NCI-H146 (cell line): Measurements from ENCODE around the gene SOCS1.

Experiments used
- DNase-seq: peaks from one replicate; lab custom pipeline; 2025; lab: John Stamatoyannopoulos, UW

The SOCS1 gene

GRCh38 chr16:11285842-11286241, 29.8 kb upstream of the SOCS1 start:
- no peak for DNase-seq

GRCh38 chr16:11283820-11284248, 27.8 kb upstream of the SOCS1 start:
- DNase-seq: no peak

DNA sequence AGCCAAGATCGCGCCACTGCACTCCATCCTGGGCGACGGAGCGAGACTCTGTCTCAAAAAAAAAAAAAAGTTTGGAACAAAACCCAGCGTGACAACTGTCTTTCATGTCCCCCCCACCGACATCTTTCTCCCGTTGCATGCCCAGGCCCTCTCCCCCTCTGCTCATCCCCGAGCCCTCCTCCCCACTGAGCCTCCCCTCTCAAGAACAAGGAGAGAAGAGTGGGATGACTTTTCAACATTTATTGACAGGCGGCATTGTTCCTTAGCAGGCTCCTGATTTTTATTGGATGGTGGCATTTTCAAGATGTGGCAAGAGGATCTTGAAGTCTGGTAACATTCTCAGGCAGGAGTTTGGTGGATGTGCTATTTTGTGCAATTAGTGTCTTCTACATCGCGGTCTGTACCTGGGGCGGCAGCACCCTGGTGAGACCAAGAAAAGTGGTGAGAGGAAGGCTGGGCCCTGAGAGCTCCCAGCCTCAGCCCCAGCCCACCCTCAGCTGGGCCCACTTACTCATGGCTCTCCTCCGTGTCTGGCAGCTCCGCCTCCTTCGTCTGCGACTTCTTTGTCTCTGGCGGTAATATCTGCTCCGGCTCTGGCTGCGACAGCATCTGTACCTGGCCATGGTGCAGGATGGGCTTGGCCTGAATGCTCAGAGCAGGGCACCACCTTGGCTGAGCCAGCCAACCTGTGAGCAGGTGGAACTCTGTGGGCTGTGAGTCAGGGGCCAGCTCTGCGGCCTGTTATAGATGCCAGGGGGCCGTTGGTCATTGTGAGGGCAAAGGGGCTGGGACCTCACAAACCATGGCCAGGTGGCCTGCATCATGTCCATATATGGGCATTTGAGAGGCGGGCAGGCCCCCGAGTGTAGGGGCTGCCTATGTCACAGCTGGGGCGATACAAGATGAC, 24.9 kb upstream of the SOCS1 start, which contains the start of gene PRM1:
Gene PRM1 (minus strand): TSS at position 715 of the 907 bp plus-strand sequence. CDS start 92 bp downstream, at position 623.
- DNase-seq: no peak

GRCh38 chr16:11278681-11279628, 23.0 kb upstream of the SOCS1 start:
- no peak for DNase-seq

DNA sequence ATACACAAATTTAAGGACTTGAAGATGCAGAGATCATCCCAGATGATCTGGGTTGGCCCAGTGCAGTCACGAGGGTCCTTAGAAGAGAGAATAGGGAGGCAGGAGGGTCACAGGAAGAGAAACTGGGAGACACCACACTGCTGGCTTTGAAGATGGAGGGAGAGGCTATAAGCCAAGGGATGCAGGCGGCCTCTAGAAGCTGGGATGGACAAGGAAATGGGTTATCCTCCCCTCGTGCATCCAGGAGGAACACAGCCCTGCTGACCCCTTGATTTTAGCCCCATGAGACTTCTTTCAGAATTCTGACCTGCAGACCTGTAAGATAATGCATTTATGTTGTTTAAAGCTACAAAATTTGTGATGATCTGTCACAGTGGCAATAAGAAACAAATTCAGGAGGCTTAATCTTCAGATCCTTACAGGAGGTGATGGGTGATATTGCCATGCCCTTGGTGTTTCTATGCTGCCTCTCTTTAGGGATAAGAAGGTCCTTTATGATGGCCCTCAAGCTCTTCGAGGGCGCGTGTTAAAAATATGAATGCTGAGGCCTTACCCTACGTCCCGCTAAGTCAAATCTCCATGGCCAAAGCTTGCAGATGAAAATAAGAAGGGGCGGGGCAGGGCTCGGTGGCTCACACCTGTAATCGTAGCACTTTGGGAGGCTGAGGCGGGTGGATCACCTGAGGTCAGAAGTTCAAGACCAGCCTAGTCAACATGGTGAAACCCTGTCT, 21.8 kb upstream of the SOCS1 start:
- no peak for DNase-seq

- DNase-seq: no peak
Observed at GRCh38 chr16:11276896-11277593, 21.0 kb upstream of the SOCS1 start.

GRCh38 chr16:11276143-11276895, 20.3 kb upstream of the SOCS1 start, which contains the start of gene PRM2:
PRM2 (minus strand) TSS chr16:11276480; CDS start chr16:11276370, 110 bp downstream.
- DNase-seq: no peak

DNA sequence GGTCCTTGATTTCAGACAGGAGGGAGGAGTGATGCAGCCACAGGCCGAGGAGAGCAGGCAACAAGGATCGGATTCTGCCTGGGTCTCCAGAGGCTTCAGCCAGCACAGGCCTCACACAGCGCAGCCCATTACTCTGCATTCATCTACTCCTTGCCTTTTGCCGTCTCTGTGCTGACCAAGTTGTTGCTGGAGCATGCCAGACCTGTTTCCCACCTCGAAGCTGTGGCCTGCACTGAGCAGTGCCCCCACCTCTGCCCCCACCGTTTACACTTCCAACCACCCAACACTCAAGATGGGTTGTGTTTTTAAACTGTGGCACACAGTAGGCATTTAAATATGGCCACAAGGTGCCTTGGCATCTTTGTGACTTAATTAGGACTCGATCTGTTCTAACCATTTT, 19.0 kb upstream of the SOCS1 start:
- DNase-seq: no peak

- DNase-seq: no peak
Observed at GRCh38 chr16:11273721-11274324, 17.8 kb upstream of the SOCS1 start.

DNA sequence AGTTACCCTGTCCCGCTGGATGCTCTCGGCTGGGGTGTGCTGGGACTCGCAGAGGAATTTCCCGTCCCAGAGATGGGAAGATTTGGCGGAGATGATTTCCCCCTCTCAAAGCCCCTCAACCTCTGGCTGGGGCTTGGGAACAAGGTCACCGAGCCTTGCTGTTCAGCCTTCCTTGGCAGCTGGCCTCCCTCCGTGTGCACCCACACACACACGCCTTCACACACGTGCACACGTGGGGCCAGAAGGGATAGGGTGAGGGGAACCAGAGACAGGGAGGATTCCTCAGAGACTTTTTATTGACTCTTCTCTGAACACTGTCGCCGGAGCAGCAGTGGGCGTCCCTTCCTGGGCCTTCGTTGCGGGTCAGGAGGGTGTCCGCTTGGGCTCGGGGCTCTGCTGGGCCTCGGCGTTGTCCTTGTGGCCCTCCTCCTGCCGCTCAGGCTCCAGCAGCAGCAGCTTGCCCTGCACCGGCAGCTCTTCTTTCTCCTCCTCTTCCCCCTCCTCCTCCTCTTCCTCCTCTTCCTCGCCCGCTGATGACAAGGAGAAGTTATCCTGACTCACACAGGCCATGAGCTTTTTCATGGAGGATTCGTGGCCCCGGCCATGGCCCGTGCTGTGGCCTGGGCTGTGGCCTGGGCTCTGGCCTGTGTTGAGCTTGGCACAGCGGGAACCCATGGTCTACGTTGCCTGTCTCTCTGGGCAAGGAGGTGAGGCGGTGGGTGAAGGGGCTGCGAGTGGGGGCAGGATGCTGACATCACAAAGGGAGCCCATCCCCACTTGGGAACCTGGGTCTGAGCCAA, 17.1 kb upstream of the SOCS1 start, which contains the start of gene PRM3:
Gene PRM3 (minus strand): TSS at position 709 of the 800 bp plus-strand sequence. CDS start 34 bp downstream, at position 675.
- DNase-seq: no peak

DNA sequence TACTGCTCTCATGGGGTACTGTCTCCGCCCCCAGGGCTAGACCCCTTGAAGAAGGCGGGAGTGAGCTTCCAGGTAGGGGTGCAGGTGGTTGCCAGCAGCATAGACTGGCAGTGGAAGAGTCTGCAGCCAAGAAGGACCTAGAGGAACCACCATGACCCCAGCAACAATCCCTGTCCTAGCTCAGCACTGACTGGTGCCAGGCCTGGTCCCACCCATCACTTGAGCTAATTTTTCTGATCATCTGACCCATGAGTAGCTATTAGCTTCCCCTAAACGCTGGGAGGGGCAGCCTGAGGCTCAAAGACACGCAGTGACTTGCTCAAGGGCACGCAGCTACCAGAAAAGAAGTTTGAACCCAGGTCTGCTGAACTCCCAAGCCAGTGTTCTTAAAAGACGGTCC, 16.5 kb upstream of the SOCS1 start:
- DNase-seq: no peak

DNA sequence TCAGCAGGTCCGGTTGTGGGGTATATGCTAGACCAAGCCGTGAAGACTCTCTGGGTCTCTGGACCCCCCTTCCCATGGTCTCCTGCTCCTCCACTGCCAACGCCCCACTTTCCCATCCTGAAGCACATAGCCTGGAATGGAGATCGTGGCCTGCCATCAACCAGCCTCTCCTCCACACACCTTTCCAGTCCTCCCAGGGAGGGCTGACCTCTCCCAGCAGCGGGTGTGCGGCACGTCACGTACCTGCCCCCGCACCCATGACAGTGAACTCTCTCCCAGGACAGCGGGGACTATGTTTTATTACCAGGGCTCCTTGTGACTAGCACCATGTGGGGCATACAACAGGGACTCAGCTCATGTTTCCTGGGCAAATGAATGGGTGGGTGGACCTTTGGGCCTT, 15.6 kb upstream of the SOCS1 start:
- DNase-seq: no peak

DNA sequence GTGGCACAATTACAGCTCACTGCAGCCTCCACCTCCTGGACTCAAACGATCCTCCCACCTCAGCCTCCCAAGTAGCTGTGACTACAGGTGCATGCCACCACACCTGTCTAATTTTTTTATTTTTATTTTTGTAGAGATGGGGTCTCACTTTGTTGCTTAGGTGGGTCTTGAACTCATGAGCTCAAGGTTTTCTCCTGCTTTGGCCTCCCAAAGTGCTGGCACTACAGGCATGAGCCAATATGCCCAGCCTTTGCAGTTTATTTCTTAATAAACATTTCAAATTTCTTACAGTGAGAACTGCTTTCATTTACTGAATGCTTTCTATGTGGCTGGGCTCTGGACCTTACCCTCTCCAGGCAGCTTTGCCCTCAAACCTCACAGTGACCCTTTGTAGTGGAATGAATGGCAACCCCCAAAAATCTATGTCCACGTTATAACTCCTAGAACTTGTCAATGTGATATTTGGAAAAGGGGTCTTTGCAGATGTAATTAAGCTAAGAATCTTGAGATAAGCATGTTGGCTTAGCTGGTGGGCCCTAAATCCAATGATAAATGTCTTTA, 14.7 kb upstream of the SOCS1 start:
- no peak for DNase-seq

DNA sequence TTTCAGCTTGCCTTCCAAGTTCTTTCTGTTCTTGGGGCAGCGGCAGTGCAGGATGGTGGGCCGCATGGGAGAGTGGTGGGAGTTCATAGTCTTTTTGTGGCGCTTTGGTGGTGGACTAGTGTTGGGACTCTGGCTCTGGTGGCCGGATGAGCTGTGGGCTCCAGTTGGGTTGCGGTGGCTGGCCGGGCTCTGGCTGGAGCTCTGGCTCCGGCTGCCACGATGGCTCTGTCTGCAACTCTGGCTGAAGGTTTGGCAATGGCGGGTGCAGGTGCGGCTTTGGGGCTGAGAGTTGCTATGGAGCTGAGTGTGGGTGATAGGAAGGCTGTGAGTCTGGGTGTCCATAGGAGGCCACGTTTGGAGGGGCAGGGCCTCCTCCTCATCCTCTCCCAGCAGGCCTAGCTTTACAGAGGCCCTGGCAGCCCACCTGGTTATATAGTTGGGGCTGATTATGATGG, 12.9 kb upstream of the SOCS1 start, which contains the start of gene TNP2:
Gene TNP2 (minus strand): TSS at position 405 of the 455 bp plus-strand sequence. CDS start 63 bp downstream, at position 342.
- DNase-seq: no peak

DNA sequence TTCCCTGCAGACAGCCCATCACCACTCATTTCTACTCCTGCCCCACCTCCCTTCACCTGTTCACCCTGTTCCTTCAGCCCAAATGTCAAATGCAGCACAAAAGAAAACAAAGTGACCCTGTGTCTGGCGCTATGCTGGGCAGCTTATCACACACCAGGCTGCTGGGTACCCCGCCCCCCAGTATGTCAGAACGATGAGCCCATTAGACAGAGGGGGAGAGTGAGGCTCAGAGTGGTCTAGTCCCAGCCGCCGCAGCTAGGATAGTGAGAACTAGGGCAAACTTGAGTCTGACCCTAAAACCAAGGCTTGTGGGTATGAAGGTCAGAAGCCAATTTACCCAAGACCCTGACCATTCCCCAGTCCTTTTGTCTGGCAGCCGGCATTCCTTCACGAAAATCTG, 9.1 kb upstream of the SOCS1 start:
- no peak for DNase-seq

DNA sequence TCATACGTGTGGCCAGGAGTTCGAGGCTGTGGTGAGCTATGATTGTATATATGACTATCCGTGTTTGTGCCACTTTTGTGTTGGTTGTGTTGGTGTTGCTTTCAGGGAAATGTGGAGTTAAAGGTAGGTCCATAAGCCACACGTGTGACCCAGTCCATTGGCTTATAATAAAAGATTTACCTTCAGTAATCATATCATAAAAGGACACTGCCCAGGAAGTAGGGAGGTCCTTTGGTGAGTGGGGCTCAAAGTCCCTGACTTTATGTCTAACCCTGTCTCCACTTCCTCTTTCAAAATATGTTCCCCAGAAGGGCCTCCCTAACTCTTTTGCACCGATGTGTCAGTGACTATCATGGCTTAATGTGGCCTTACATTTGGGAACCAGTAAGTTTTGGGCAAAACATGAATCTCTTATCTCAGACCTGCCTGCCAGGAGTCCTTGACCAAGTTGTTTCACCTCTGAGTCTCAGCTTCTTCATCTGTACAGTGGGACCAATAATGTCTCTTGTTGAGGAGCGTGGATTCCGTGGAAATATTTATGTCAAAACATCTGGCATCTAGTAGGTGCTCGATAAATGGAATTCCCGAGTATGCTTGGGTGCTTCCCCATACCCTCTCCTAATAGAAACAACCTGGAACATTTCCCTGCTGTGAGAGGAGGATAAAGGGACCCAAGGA, 8.3 kb upstream of the SOCS1 start:
- no peak for DNase-seq

DNA sequence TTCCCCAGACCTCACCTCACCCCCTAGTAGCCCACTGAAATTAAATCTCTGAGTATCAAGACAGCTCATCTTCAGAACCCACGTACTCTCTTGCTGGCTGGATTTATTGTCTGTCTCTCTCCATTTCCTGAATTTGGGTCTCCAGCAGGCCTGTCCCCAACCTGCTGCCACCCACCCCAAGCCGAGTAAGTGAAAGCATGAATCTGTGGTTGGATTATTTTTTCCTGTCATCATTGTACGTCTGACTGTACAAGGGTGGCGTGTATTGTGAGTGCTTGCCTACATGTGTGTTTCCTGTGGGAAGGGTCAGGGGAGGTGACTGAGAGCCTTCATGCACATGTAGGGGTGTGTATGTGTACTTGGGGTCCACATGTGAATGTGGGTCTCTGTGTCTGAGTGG, 7.7 kb upstream of the SOCS1 start:
- no peak for DNase-seq

GRCh38 chr16:11262915-11263314, 6.9 kb upstream of the SOCS1 start:
- no peak for DNase-seq
